LNCAP (cell line): ENCODE measurements around the gene BTBD2.

Experiments
- TF ChIP-seq, protein P1 (sequence below): fragments of 450-650 bp; IDR thresholded peaks from 2 replicates; pipeline ENCODE4 v1.5.1; 2017; ENCODE audit warnings: mild to moderate bottlenecking

Gene BTBD2

GRCh38 chr19:2054763-2055162 lies 39.2 kb upstream of the BTBD2 start:
- TF ChIP-seq, protein P1, sequence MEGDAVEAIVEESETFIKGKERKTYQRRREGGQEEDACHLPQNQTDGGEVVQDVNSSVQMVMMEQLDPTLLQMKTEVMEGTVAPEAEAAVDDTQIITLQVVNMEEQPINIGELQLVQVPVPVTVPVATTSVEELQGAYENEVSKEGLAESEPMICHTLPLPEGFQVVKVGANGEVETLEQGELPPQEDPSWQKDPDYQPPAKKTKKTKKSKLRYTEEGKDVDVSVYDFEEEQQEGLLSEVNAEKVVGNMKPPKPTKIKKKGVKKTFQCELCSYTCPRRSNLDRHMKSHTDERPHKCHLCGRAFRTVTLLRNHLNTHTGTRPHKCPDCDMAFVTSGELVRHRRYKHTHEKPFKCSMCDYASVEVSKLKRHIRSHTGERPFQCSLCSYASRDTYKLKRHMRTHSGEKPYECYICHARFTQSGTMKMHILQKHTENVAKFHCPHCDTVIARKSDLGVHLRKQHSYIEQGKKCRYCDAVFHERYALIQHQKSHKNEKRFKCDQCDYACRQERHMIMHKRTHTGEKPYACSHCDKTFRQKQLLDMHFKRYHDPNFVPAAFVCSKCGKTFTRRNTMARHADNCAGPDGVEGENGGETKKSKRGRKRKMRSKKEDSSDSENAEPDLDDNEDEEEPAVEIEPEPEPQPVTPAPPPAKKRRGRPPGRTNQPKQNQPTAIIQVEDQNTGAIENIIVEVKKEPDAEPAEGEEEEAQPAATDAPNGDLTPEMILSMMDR, result no peak

DNA sequence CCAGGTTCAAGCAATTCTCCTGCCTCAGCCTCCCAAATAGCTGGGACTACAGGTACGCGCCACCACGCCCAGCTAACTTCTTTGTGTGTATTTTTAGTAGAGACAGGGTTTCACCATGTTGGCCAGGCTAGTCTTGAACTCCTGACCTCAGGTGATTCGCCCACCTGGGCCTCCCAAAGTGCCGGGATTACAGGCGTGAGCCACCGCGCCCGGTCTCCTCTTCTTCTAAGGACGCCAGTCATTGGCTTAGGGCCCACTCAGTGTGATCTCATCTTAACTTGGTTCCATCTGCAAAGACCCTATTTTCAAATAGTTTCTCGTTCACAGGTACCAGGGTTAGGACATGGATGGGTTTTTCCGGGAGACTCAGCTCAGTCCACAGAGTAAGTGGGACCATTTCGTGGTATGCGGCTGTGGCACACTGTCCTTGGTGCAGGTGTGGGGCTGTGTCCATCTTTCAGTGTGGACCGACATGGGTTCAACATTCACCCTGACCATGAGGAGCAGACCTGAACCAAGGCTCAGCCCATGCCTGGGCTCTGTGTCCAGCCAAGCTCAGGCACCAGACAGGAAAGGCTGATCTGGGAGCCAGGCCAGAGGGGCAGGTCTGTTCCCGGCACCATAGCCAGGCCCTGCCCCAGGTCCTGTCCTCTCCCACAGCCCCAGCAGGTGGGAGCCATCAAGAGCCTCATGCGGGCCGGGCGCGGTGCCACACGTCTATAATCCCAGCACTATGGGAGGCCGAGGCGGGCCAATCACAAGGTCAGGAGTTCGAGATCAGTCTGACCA lies 38.3 kb upstream of the BTBD2 start:
- TF ChIP-seq, protein P1, result no peak

- TF ChIP-seq, protein P1, result no peak
Observed at GRCh38 chr19:2051773-2052704, 36.5 kb upstream of the BTBD2 start.

- TF ChIP-seq, protein P1, result peak; percentile 48; the same call in 1 of the 2 replicates
Observed at GRCh38 chr19:2050991-2051772, 35.7 kb upstream of the BTBD2 start, which contains the start of gene MKNK2. TSS of gene MKNK2 (minus strand) at chr19:2051244. CDS start at chr19:2050851, 393 bp downstream.

GRCh38 chr19:2050349-2050990 lies 35.0 kb upstream of the BTBD2 start:
- TF ChIP-seq, protein P1, result no peak

DNA sequence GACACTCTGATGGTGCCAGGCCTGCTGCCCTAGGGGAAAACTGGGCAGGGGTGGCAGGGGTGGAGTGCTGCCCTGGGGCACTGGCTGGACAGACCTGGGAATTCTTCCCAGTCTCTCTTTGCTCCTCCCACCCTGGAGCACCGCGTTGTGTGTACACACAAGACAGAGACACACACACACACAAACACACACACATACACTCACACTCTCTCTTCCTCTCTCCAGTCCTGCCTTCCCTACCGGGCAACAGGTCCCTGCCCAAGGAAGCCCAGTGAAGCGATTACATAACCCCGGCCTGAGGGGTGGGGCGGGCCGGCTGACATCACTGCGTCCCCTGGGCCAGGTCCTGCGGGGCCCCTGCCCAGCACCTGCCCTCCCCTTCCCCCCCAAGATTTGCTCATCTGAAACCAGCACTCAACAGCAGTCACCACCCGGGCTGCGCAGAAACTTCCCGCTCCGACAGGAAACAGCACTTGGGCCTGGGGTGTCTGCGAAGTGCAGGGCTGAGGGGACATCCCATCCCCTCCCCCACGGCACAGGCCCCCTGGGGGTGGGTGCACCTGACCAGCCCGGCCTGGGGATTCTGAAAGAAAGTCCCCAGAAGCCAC lies 34.3 kb upstream of the BTBD2 start:
- TF ChIP-seq, protein P1, result no peak
